MM.1S (cell line): ENCODE results near the gene PPM1M.

Experiments
- DNase-seq: peaks from one replicate; pipeline ENCODE4 v3.0.0-alpha.2; 2015
- H2AFZ ChIP-seq: fragments of 300-600 bp; sonication (generic); 2 replicates; pipeline ENCODE4 v1.6.0; 2016; ENCODE audit warnings: antibody characterized with exemption, low read length
- H3F3A ChIP-seq: fragments of 300-600 bp; sonication (generic); 2 replicates; pipeline ENCODE4 v1.6.1; 2016; ENCODE audit warnings: mild to moderate bottlenecking, antibody characterized with exemption, low read length, moderate library complexity, mixed read lengths; ENCODE audit not compliant: insufficient read depth
- H3K27ac ChIP-seq: fragments of 300-600 bp; sonication (generic); 2 replicates; pipeline ENCODE4 v1.5.1; 2016; ENCODE audit warnings: mild to moderate bottlenecking, low read length
- H3K27me3 ChIP-seq: fragments of 300-600 bp; sonication (generic); replicated peaks from 2 replicates; pipeline ENCODE4 v1.6.0; 2016; ENCODE audit warnings: low read length; ENCODE audit not compliant: insufficient read depth
- H3K36me3 ChIP-seq: fragments of 300-600 bp; sonication (generic); replicated peaks from 2 replicates; pipeline ENCODE4 v1.6.1; 2016; ENCODE audit warnings: mild to moderate bottlenecking, low read length, mixed read lengths; ENCODE audit not compliant: insufficient read depth
- H3K4me1 ChIP-seq: fragments of 300-600 bp; sonication (generic); 2 replicates; pipeline ENCODE4 v1.6.1; 2016; ENCODE audit warnings: low read length, mixed read lengths
- H3K4me2 ChIP-seq: fragments of 300-600 bp; sonication (generic); 2 replicates; pipeline ENCODE4 v1.6.0; 2016; ENCODE audit warnings: low read depth, low read length
- H3K4me3 ChIP-seq: fragments of 300-600 bp; sonication (generic); 2 replicates; pipeline ENCODE4 v1.5.1; 2016; ENCODE audit warnings: low read length, mixed read lengths
- H3K79me2 ChIP-seq: fragments of 300-600 bp; sonication (generic); 2 replicates; pipeline ENCODE4 v1.6.1; 2016; ENCODE audit warnings: mixed run types, low read length, mixed read lengths
- H3K9ac ChIP-seq: fragments of 300-600 bp; sonication (generic); 2 replicates; pipeline ENCODE4 v1.6.1; 2016; ENCODE audit warnings: low read length, mixed read lengths
- H3K9me2 ChIP-seq: fragments of 300-600 bp; sonication (generic); replicated peaks from 2 replicates; pipeline ENCODE4 v1.6.1; 2016; ENCODE audit warnings: mild to moderate bottlenecking, low read length, mixed read lengths; ENCODE audit not compliant: insufficient read depth
- H3K9me3 ChIP-seq: fragments of 300-600 bp; sonication (generic); replicated peaks from 2 replicates; pipeline ENCODE4 v1.6.1; 2016; ENCODE audit warnings: mild to moderate bottlenecking, low read length, mixed read lengths; ENCODE audit not compliant: insufficient read depth
- H4K20me1 ChIP-seq: fragments of 300-600 bp; sonication (generic); 2 replicates; pipeline ENCODE4 v1.6.1; 2016; ENCODE audit warnings: mild to moderate bottlenecking, low read length, moderate library complexity, mixed read lengths; ENCODE audit not compliant: insufficient read depth
- EZH2 ChIP-seq: fragments of 300-600 bp; sonication (generic); optimal IDR thresholded peaks from 2 replicates; pipeline ENCODE3; 2017; ENCODE audit warnings: low read depth, mild to moderate bottlenecking, antibody characterized with exemption, low read length, mixed read lengths
- EZH2phosphoT487 ChIP-seq: fragments of 300-600 bp; sonication (generic); IDR thresholded peaks from 2 replicates; pipeline ENCODE4 v1.6.1; 2018; ENCODE audit warnings: antibody characterized with exemption, low read length
- TF ChIP-seq, protein P1 (sequence below): fragments of 300-600 bp; sonication (generic); IDR thresholded peaks from 2 replicates; pipeline ENCODE4 v1.5.1; 2016; ENCODE audit warnings: antibody characterized with exemption, low read length, mixed read lengths

PPM1M gene

DNA sequence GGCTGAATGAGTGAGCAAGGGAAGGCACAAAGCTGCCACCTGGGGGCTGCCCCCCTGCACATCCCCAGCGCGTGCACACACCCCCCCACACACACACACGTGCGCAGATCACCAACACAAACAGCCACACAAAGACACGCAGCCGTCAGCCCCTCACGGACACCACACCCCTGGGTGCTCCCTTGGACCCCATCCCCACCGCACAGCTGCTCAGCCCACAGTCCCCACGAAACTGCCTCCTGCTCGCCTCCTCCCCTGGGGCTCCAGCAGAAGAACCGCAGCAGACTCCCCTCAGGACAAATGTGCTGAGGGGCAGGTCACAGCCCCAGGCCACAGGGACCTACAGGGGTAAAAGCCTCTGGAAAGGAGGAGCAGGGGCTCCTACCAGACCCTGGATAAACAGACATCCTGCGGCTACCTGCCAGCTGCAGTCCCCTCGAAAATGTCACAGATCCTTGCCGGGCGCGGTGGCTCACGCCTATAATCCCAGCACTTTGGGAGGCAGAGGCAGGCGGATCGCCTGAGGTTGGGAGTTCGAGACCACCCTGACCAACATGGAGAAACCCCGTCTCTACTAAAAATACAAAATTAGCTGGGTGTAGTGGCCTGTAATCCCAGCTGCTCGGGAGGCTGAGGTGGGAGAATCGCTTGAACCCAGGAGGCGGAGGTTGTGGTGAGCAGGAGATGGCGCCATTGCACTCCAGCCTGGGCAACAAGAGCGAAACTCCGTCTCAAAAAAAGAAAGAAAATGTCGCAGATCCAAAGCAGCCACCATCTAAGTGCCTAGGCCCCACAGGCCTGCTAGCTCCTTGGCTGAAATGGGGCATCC, 13.1 kb upstream of the PPM1M start:
- no peak overlapping the region for H2AFZ ChIP-seq
- TF ChIP-seq EZH2, result no peak
- TF ChIP-seq EZH2phosphoT487, result no peak
- TF ChIP-seq, protein P1, sequence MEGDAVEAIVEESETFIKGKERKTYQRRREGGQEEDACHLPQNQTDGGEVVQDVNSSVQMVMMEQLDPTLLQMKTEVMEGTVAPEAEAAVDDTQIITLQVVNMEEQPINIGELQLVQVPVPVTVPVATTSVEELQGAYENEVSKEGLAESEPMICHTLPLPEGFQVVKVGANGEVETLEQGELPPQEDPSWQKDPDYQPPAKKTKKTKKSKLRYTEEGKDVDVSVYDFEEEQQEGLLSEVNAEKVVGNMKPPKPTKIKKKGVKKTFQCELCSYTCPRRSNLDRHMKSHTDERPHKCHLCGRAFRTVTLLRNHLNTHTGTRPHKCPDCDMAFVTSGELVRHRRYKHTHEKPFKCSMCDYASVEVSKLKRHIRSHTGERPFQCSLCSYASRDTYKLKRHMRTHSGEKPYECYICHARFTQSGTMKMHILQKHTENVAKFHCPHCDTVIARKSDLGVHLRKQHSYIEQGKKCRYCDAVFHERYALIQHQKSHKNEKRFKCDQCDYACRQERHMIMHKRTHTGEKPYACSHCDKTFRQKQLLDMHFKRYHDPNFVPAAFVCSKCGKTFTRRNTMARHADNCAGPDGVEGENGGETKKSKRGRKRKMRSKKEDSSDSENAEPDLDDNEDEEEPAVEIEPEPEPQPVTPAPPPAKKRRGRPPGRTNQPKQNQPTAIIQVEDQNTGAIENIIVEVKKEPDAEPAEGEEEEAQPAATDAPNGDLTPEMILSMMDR, result no peak
- no peaks in the 10 kb centered on the region for H4K20me1 ChIP-seq
- H3K9me2 ChIP-seq, result no peaks in the 10 kb centered on the region
- 0 out of 2 replicates have a peak, but pooled peaks cover 10% of the 10 kb centered on the region for H3K4me1 ChIP-seq
- DNase-seq, result no peak
- no peaks in the 10 kb centered on the region for H3F3A ChIP-seq
- H3K79me2 ChIP-seq, result peaks cover 14% of the 10 kb centered on the region
- H3K27ac ChIP-seq, result no peak overlapping the region
- no peaks in the 10 kb centered on the region for H3K36me3 ChIP-seq
- no peak overlapping the region for H3K9ac ChIP-seq
- H3K4me2 ChIP-seq, result no peak overlapping the region
- H3K9me3 ChIP-seq, result no peaks in the 10 kb centered on the region
- no peak overlapping the region for H3K4me3 ChIP-seq
- H3K27me3 ChIP-seq, result no peaks in the 10 kb centered on the region

DNA sequence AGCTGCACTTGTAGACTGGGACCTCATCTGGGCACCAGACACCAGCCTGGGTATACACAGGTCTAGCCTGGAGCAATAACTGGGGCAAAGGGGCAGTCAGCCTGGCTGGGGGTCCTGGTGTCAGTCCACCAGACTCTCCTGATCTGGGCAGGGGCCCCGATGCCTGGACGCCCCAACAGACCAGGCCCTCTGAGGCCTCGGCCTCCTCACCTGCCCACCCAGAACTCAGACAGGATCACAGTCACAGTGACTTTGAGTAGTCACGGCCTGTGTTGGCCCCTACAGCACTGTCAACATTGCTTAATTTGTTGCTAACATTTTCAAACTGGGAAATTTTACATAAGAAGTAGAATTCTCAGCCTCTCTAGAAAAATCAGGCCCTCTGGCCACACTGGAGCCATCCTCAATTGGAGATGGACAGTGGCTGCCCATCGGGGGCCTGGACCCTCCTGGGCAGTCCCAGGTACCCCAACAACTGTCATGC, 12.4 kb upstream of the PPM1M start:
- Histone ChIP-seq H3K9me3 (no peaks in the 10 kb centered on the region), H3K27ac (no peak overlapping the region), H3K79me2 (peaks cover 21% of the 10 kb centered on the region), H3K9me2 (no peaks in the 10 kb centered on the region), H4K20me1 (no peaks in the 10 kb centered on the region), H3F3A (no peaks in the 10 kb centered on the region), H3K27me3 (no peaks in the 10 kb centered on the region), H3K4me2 (no peak overlapping the region), H2AFZ (no peak overlapping the region), H3K4me3 (no peak overlapping the region), H3K36me3 (no peaks in the 10 kb centered on the region), H3K9ac (no peak overlapping the region), H3K4me1 (peaks cover 16% of the 10 kb centered on the region)
- TF ChIP-seq, protein P1, result no peak
- DNase-seq, result no peak

GRCh38 chr3:52233968-52234367, 11.6 kb upstream of the PPM1M start:
- no peak overlapping the region for H3K27ac ChIP-seq
- TF ChIP-seq EZH2phosphoT487 (no peak), EZH2 (no peak)
- TF ChIP-seq, protein P1, result no peak
- H3K9me3 ChIP-seq, result no peaks in the 10 kb centered on the region
- no peak overlapping the region for H3K9ac ChIP-seq
- peaks cover 28% of the 10 kb centered on the region for H3K79me2 ChIP-seq
- DNase-seq, result no peak
- H3K27me3 ChIP-seq, result no peaks in the 10 kb centered on the region
- no peaks in the 10 kb centered on the region for H3K9me2 ChIP-seq
- H3K4me3 ChIP-seq, result no peak overlapping the region
- H3K4me1 ChIP-seq, result peaks cover 19% of the 10 kb centered on the region
- H3K4me2 ChIP-seq, result no peak overlapping the region
- H3F3A ChIP-seq, result no peaks in the 10 kb centered on the region
- no peak overlapping the region for H2AFZ ChIP-seq
- H3K36me3 ChIP-seq, result no peaks in the 10 kb centered on the region
- H4K20me1 ChIP-seq, result no peaks in the 10 kb centered on the region
